SW480 (cell line): ENCODE data around the gene HNRNPC.
A peak's percentile ranks its signal among the peaks of the same experiment; 100 is the strongest.
"Not testable (repeated sequence)": the region's sequence is repeated elsewhere in the genome, so short reads cannot be mapped to it uniquely, and the experiment has no call there.

ENCODE experiments used
- DNase-seq: peaks from one replicate; pipeline ENCODE4 v3.0.0-alpha.2; 2016; ENCODE audit warnings: low spot score

HNRNPC gene

GRCh38 chr14:21269252-21270046 lies at the start of gene HNRNPC:
HNRNPC (minus strand) TSS chr14:21269442; CDS start chr14:21234193, 35,249 bp downstream.
- peak; percentile 99 for DNase-seq

GRCh38 chr14:21317398-21317797 lies 48.2 kb upstream of the HNRNPC start:
- DNase-seq = no peak

- DNase-seq = no peak
Observed at GRCh38 chr14:21313512-21313911, 44.3 kb upstream of the HNRNPC start.

- no peak for DNase-seq
Observed at GRCh38 chr14:21311614-21312013, 42.4 kb upstream of the HNRNPC start.

- DNase-seq = no peak
Observed at GRCh38 chr14:21309956-21310355, 40.7 kb upstream of the HNRNPC start.

GRCh38 chr14:21309238-21309636 lies 40.0 kb upstream of the HNRNPC start:
- no peak for DNase-seq

GRCh38 chr14:21308479-21309237 lies 39.4 kb upstream of the HNRNPC start:
- peak; percentile 97 for DNase-seq

- DNase-seq = no peak
Observed at GRCh38 chr14:21308132-21308478, 38.9 kb upstream of the HNRNPC start.

GRCh38 chr14:21307637-21308036 lies 38.4 kb upstream of the HNRNPC start:
- no peak for DNase-seq

GRCh38 chr14:21302836-21303140 lies 33.5 kb upstream of the HNRNPC start:
- DNase-seq = not testable (repeated sequence)

- DNase-seq = no peak
Observed at GRCh38 chr14:21302013-21302835, 33.0 kb upstream of the HNRNPC start.

- peak; percentile 28 for DNase-seq
Observed at GRCh38 chr14:21300892-21301291, 31.6 kb upstream of the HNRNPC start.

- no peak for DNase-seq
Observed at GRCh38 chr14:21299562-21300130, 30.4 kb upstream of the HNRNPC start.

GRCh38 chr14:21298358-21298757 lies 29.1 kb upstream of the HNRNPC start:
- no peak for DNase-seq

GRCh38 chr14:21294026-21294425 lies 24.8 kb upstream of the HNRNPC start:
- DNase-seq = not testable (repeated sequence)

GRCh38 chr14:21287168-21287567 lies 17.9 kb upstream of the HNRNPC start:
- no peak for DNase-seq

- DNase-seq = not testable (repeated sequence)
Observed at GRCh38 chr14:21286516-21286915, 17.3 kb upstream of the HNRNPC start.

- not testable (repeated sequence) for DNase-seq
Observed at GRCh38 chr14:21281917-21282316, 12.7 kb upstream of the HNRNPC start.

GRCh38 chr14:21279783-21280182 lies 10.5 kb upstream of the HNRNPC start, which contains the start of gene RPGRIP1:
RPGRIP1 (plus strand) TSS chr14:21280083; CDS start chr14:21287977, 7,894 bp downstream.
- no peak for DNase-seq

GRCh38 chr14:21278632-21279031 lies 9.4 kb upstream of the HNRNPC start:
- DNase-seq = no peak

- no peak for DNase-seq
Observed at GRCh38 chr14:21275261-21275858, 6.1 kb upstream of the HNRNPC start.

- not testable (repeated sequence) for DNase-seq
Observed at GRCh38 chr14:21272661-21273060, 3.4 kb upstream of the HNRNPC start.
